ENCODE measurements around the gene UBASH3B. TPM values are rescaled to one million over a fixed set of nuclear protein-coding genes. Genes with fewer than 3 reads are reported as not detected.

The UBASH3B gene
- total RNA-seq, 2 experiments from 2014 or later = 54.7 to 73.0 TPM

DNA sequence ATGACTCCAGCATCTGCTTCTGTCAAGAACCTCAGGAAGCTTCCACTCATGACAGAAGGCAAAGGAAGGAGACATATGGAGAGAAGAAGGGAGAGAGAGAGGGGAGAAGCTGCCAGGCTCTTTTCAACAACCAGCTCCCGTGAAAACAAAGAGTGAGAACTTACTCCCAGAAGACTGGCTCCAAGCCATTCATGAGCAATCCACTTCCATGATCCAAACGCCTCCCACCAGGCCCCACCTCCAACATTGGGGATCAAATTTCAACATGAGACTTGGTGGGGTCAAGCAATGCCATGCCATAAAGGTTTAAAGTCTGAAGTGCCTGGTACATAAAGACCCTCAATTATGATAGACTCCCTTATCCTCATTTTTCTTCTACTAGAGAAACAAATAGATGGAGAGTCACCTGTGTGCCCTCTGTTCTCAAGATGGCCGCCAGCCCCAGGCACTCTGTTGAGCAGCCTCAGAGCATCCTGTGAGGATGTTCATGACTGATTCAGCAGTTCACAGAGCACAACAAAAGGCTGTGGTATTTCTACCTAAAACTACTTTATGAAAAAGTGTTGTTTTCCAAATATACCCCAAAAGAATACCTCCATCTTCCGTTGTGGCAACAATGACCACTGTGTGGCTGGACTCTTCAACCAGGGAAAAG is 113.7 kb downstream of the UBASH3B start:
- no peak overlapping the region for H3K4me3 ChIP-seq (ENCODE audit: low read depth, low read length, poor library complexity, severe bottlenecking)
- TF ChIP-seq EZH2phosphoT487 (IDR thresholded peaks at IDR 0.05; ENCODE audit: borderline replicate concordance, low read depth, low read length) = no peak
- TF ChIP-seq, protein P1, sequence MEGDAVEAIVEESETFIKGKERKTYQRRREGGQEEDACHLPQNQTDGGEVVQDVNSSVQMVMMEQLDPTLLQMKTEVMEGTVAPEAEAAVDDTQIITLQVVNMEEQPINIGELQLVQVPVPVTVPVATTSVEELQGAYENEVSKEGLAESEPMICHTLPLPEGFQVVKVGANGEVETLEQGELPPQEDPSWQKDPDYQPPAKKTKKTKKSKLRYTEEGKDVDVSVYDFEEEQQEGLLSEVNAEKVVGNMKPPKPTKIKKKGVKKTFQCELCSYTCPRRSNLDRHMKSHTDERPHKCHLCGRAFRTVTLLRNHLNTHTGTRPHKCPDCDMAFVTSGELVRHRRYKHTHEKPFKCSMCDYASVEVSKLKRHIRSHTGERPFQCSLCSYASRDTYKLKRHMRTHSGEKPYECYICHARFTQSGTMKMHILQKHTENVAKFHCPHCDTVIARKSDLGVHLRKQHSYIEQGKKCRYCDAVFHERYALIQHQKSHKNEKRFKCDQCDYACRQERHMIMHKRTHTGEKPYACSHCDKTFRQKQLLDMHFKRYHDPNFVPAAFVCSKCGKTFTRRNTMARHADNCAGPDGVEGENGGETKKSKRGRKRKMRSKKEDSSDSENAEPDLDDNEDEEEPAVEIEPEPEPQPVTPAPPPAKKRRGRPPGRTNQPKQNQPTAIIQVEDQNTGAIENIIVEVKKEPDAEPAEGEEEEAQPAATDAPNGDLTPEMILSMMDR (conservative IDR thresholded peaks at IDR 0.05; ENCODE audit: low read length) = no peak
- intact Hi-C loops (cut with micrococcal nuclease; ENCODE audit: unreplicated experiment) = no loop called here
- H3K9me2 ChIP-seq (ENCODE audit: insufficient read depth, low read length) = no peaks in the 10 kb centered on the region
- no peaks in the 10 kb centered on the region for H4K20me1 ChIP-seq (ENCODE audit: insufficient read depth, low read length)
- peaks cover 3% of the 10 kb centered on the region for H3K4me1 ChIP-seq (ENCODE audit: insufficient read depth, low read length, poor library complexity, severe bottlenecking)
- H3K27ac ChIP-seq (ENCODE audit: low read depth, low read length, poor library complexity, severe bottlenecking) = no peak overlapping the region
- no peaks in the 10 kb centered on the region for H3K36me3 ChIP-seq (ENCODE audit: insufficient read depth, low read length)
- DNase-seq (ENCODE audit: low spot score) = no peak
- BruUV-seq (replicated peaks) = no TSS peak
- H3K4me2 ChIP-seq (ENCODE audit: low read length) = no peak overlapping the region
- CTCF ChIA-PET (ENCODE audit: unreplicated experiment) = no interaction called here
- H3K9me3 ChIP-seq (ENCODE audit: low read length) = no peaks in the 10 kb centered on the region
- no peak overlapping the region for H2AFZ ChIP-seq (ENCODE audit: low read length)
- H3K79me2 ChIP-seq (ENCODE audit: insufficient read depth, low read depth, low read length) = no peaks in the 10 kb centered on the region
- POLR2A ChIA-PET = interaction anchor here (0.8 kb wide), 1 partner anchor 14 kb away, joined by 3 read pairs; no protein-coding TSS in a partner anchor

DNA sequence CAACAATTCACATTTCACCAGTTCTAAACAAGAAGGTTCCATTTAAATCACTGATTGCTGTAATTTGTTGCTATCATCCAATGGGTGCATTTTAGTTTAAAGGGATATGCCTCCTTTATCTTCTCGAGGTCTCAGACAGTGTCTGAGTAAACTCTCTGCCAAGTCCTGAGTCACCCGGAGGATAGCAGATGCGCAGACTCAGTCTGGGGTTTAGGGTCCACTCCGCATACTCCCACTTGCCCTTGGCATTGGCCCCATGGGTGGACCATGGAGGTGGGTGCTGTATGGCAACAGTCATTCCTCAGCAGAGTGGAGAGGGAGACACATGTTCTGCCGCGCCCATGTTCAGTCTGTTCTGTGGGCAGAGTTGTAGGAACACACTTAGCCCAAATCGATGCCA is 117.4 kb downstream of the UBASH3B start:
- no peak for DNase-seq (ENCODE audit: low spot score)
- H3K9me2 ChIP-seq (ENCODE audit: insufficient read depth, low read length) = no peaks in the 10 kb centered on the region
- no peaks in the 10 kb centered on the region for H4K20me1 ChIP-seq (ENCODE audit: insufficient read depth, low read length)
- TF ChIP-seq, protein P1 (conservative IDR thresholded peaks at IDR 0.05; ENCODE audit: low read length) = no peak
- TF ChIP-seq EZH2phosphoT487 (IDR thresholded peaks at IDR 0.05; ENCODE audit: borderline replicate concordance, low read depth, low read length) = no peak
- ChIA-PET CTCF (ENCODE audit: unreplicated experiment) (interaction anchor here (1.2 kb wide), 1 partner anchor 80 kb away, joined by 3 read pairs; no protein-coding TSS in a partner anchor), POLR2A (no interaction called here)
- H3K4me2 ChIP-seq (ENCODE audit: low read length) = no peak overlapping the region
- no peak overlapping the region for H2AFZ ChIP-seq (ENCODE audit: low read length)
- H3K9me3 ChIP-seq (ENCODE audit: low read length) = no peaks in the 10 kb centered on the region
- H3K4me3 ChIP-seq (ENCODE audit: low read depth, low read length, poor library complexity, severe bottlenecking) = no peak overlapping the region
- H3K27ac ChIP-seq (ENCODE audit: low read depth, low read length, poor library complexity, severe bottlenecking) = no peak overlapping the region
- no peaks in the 10 kb centered on the region for H3K79me2 ChIP-seq (ENCODE audit: insufficient read depth, low read depth, low read length)
- BruUV-seq (replicated peaks) = no TSS peak
- peaks cover 13% of the 10 kb centered on the region for H3K36me3 ChIP-seq (ENCODE audit: insufficient read depth, low read length)
- peaks cover 14% of the 10 kb centered on the region for H3K4me1 ChIP-seq (ENCODE audit: insufficient read depth, low read length, poor library complexity, severe bottlenecking)
- intact Hi-C loops (cut with micrococcal nuclease; ENCODE audit: unreplicated experiment) = no loop called here

DNA sequence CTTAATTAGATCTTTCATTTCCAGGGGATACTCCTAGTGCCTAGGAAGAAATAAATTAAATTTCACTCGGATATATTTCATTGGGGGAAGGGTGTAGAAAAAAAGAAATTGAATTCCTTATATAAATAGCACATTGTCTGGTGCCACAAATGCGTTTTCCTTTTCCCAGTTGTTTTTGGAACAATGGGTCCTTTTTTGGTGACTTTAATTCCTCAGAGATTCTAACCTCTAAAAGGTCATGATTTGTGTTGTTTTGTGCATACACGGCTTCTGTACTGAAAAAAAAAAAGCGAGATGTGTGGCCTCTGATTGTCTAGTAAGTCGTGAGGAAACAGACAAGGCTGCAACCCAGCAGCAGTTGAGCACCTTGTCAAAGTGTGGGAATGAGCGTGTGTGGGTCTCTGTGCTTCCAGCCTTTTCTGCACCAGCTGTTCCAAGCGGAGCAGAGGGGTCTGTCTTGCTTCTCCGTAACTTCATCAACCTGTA is 118.3 kb downstream of the UBASH3B start:
- Histone ChIP-seq H2AFZ (ENCODE audit: low read length) (no peak overlapping the region), H3K36me3 (ENCODE audit: insufficient read depth, low read length) (peaks cover 16% of the 10 kb centered on the region), H4K20me1 (ENCODE audit: insufficient read depth, low read length) (no peaks in the 10 kb centered on the region), H3K4me2 (ENCODE audit: low read length) (no peak overlapping the region), H3K9me2 (ENCODE audit: insufficient read depth, low read length) (no peaks in the 10 kb centered on the region), H3K27ac (ENCODE audit: low read depth, low read length, poor library complexity, severe bottlenecking) (no peak overlapping the region), H3K4me1 (ENCODE audit: insufficient read depth, low read length, poor library complexity, severe bottlenecking) (peaks cover 14% of the 10 kb centered on the region), H3K4me3 (ENCODE audit: low read depth, low read length, poor library complexity, severe bottlenecking) (no peak overlapping the region), H3K9me3 (ENCODE audit: low read length) (no peaks in the 10 kb centered on the region), H3K79me2 (ENCODE audit: insufficient read depth, low read depth, low read length) (no peaks in the 10 kb centered on the region)
- ChIA-PET CTCF (ENCODE audit: unreplicated experiment) (no interaction called here), POLR2A (no interaction called here)
- DNase-seq (ENCODE audit: low spot score) = no peak
- intact Hi-C loops (cut with micrococcal nuclease; ENCODE audit: unreplicated experiment) = no loop called here
- TF ChIP-seq, protein P1 (conservative IDR thresholded peaks at IDR 0.05; ENCODE audit: low read length) = no peak
- TF ChIP-seq EZH2phosphoT487 (IDR thresholded peaks at IDR 0.05; ENCODE audit: borderline replicate concordance, low read depth, low read length) = no peak
- BruUV-seq (replicated peaks) = no TSS peak

Measured in OCI-LY7 (cell line).